GM19463 (cell line): ENCODE results near the gene CDK2.

Source experiments
- ATAC-seq: cut with Tn5 transposase; IDR thresholded peaks from one replicate; pipeline ENCODE4 v1.9.1; 2021; ENCODE audit warnings: mild to moderate bottlenecking, moderate library complexity; ENCODE audit not compliant: unreplicated experiment

CDK2 gene

GRCh38 chr12:56007564-56008559 lies 41.2 kb downstream of the CDK2 start:
- ATAC-seq: peak; percentile 46

- no peak for ATAC-seq
These were observed 43.5 kb downstream of the CDK2 start for GRCh38 chr12:56010111-56010570.

- no peak for ATAC-seq
These were observed 45.0 kb downstream of the CDK2 start for GRCh38 chr12:56011509-56012090.

- no peak for ATAC-seq
These were observed 46.9 kb downstream of the CDK2 start for GRCh38 chr12:56013482-56013881.

GRCh38 chr12:56014205-56014604 lies 47.6 kb downstream of the CDK2 start:
- no peak for ATAC-seq

- no peak for ATAC-seq
These were observed 50.6 kb downstream of the CDK2 start for GRCh38 chr12:56017181-56017580.

- no peak for ATAC-seq
These were observed 51.7 kb downstream of the CDK2 start for GRCh38 chr12:56018356-56018755.

GRCh38 chr12:56020423-56021184 lies 54.0 kb downstream of the CDK2 start, which contains the start of gene IKZF4:
TSS of gene IKZF4 (plus strand) at chr12:56021043. CDS start at chr12:56021494, 451 bp downstream.
- no peak for ATAC-seq

- ATAC-seq: no peak
These were observed 55.4 kb downstream of the CDK2 start for GRCh38 chr12:56021889-56022497.
